Hypothalamus (tissue), 51 donors: ENCODE measurements around the gene MLPH.

Experiments used
- DNase-seq, 51 donors: peaks; one replicate each; lab custom pipeline; 2025; lab: John Stamatoyannopoulos, UW

MLPH gene

DNA sequence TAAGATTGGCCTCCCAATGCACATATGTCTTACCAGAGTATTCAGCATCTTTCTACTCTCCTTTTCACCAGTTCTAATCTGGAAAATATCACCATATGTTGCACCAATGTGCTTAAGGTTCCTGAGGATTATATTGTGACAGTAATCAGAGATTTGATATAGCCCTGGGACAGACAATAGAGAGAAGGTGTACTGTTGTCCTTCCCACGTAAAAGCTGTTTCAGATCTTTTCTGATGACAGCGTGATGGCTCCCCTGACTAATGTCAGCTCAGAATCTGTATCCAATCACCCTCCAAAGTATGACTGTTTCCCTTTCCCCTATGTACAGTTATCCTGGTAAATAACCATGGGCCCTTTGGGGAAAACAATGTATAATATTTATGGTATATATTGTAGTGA lies 9.0 kb upstream of the MLPH start:
- DNase-seq, result no peak

DNA sequence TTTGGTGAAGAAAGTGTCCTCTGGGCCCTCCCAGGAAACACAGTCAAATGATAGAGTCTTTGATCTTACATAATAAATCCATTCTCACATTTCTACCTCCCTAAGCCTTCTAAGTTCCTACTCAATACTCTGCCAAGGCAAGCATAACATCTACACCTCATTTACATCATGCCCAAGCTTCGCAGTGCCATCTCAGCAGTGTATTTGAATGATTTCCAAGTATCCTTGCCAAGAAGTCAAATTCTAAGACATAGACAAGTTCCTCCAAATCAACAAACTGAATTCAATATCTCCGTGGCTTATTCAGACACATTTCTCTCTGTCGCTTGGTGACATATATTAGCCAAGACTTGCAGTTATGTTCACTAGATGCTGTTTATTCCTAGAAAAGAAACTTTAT lies 8.1 kb upstream of the MLPH start:
- no peak for DNase-seq

DNA sequence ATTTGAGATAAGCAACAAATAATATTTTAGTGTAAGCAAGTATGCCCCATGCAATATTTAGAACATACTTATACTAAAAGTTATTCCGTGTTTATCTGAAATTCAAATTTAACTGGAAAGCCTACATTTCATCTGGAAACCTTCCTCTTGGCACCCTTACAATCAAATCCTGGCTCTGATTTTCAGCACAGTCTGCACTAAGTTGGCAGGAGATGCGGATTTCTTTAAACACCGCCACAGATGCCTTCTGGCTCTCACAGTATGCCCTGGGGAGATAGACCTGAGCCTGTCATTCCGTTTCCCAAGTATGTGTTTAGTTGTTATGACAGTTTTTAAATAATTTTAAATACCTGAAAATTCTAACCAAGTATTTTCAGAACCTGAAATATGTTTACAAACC lies 7.3 kb upstream of the MLPH start:
- peak in 2 of 51 donors; percentile 1 to 16 for DNase-seq

DNA sequence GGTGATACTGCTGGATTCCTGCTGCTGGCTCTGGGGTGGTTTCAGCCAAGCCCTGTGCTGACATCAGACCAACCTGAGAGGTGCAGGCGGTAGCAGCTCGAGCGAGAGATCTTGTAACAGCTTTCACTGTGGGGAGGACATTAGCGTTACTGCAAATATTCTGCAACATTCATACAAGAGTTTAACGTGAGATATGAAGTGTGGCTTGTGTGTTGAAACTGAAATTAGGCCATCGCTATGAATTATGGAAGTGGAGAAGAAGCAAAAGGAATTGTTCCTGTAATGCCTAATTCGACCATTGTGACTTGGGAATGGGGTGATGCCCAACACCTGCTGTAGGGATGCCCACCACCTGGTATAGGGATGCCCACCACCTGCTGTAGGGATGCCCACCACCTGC lies 6.5 kb upstream of the MLPH start:
- DNase-seq, result no peak

DNA sequence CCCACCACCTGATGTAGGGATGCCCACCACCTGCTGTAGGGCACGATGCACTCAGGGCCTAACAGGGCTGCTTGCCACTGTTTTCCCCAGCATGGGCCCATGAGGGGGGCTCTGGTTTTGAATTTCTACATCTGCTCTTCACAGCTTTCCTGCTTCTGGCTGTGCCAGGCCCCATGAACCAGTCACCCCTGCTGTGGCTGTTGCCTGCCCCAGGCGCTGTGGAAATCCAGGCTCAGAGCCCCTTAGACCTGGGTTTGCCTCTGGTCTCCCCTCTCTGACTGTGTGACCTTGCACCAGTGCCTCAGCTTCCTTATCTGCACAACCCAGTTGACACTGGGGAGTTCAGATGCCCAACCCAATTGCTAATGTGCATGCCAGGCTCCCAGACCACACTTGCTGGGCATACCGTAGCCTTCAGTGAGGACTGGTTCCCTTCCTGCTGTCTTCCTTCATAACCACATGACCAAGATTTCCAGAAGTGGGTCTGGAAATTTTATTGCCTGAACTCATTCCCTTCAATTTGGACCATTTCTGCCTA lies 6.0 kb upstream of the MLPH start:
- DNase-seq, result no peak

DNA sequence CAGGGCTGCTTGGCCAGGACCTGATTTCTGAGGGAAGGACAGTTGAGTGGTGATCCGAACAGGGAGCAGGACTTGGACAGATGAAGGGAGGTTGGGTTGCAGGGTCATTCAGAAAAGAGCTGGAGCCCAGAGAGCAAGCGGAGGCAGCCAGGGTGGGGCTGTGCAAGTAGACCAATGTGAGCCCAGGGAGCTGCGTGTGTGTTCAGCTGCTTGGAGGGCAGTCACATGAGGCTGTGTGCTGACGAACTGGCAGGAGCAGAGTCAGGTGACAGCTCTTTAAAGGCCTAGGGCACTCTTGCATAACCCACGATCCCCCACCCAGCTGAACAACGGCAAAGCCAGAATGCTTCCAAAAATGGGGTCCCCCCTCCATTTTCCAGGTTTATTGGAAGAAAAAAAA lies 4.6 kb upstream of the MLPH start:
- peak in 18 of 51 donors; percentile 6 to 57 (median 28) for DNase-seq

DNA sequence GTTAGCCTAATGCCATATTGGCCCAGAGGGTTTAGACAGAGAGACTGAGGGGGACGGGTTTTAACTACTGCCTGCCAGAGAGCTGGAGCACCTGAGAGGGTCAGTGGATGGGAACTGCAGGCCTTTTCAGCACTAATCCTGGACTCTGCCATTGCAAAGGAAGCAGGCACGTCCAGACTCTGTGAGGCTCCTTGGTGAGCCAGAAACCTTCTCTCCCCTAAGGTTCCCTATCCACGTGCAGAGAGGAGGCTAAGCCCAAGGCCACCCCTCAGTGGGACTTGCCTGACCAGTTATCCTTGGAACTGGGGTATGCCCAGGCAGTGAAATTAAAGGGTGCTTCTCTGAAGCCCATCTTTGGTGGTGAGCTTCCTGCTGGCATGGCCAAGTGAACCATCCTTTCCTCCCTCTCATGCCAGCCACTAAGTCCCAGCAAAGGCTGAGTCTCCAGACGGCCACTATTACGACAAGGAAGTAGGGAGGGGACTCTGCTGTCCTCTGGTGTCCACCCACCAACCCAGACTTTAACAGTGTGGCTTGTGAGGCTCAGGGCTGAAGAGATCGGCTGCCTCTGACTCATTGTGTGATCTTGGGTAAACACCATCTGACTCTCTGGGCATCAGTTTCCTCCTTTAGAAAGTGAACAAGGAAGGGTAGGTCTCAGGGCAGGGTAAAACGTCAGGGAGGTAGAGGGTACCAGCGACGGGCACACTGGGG lies 3.9 kb upstream of the MLPH start:
- DNase-seq, result peak in 1 of 51 donors; percentile 4

DNA sequence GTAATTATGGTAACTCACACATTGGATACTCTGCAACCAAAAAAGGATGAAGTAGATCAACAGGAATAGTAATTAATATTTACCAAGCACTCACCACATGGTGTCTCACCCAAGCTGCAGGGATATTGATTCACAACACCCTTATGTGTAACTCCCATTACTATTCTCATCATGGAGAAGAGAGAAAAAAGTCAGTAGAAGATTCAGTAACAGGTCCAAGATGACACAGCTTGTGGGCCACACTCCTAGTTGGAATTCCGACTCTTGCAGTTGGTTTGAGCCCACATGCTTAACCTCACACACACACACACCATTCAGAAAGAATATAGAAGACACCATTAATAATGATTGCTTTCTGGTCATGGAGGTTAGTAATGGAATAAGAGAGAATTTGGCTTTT lies 1.7 kb upstream of the MLPH start:
- DNase-seq, result no peak

DNA sequence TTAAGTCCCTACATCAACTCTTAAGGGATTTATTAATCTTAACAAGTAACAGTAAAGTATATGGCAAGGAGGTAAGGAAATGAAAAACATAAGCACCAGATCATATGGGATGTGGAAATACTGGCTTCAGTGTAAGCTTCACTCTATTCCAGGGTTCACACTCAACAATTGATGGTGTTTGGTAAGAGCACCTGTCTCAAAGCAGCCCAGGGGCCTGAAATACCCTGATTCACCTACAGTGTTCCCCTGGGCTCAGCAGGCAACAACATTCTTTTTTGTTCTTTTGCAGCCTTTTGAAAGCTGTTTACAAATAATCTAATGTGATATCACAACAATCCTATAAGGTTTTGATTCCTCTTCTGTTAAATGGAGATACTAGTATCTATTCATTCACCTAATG lies 1.2 kb upstream of the MLPH start:
- no peak for DNase-seq

DNA sequence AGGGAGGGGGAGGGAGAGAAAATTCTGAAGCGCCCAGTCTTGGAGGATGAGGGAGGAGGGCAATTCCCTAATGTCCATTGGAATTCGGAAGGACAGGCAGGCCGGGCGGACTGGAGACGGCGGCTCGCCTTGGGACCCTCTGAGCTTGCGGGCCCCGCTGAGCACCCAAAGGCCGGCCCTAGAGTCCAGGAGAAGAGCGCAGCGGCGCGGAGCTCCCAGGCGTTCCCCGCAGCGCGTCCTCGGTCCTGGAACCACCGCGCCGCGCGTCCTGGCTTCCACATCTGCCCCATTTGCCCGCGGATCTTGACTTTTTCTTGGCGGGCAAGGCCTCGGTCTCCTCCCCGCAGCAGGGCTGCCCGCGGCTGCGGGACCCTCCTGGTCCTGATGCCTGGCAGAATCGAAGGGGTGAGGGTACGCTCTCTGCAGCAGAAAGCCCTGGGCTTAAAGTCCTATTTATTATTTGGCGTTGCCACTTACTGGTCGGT lies 675 bp upstream of the MLPH start:
- no peak for DNase-seq

DNA sequence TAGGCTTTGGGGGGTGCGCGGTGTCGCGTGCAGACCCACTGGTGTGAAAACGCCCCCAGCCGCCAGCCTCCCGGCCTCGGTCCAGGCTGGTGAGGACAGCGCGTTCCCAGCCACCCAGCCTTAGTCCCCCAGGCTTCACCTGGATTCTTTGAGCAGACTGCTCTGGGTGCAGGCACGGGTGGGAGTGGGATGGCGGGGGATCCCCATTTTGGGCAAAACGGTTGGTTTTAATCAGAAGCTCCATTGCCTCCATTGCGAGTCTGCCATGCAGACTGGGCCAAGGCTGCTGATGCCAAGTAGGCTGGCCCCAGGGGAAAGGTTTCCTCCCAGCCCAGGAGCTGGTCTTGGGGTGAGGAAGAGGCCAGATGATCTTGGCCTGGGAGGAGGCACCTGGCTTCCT lies 445 bp downstream of the MLPH start:
- no peak for DNase-seq

DNA sequence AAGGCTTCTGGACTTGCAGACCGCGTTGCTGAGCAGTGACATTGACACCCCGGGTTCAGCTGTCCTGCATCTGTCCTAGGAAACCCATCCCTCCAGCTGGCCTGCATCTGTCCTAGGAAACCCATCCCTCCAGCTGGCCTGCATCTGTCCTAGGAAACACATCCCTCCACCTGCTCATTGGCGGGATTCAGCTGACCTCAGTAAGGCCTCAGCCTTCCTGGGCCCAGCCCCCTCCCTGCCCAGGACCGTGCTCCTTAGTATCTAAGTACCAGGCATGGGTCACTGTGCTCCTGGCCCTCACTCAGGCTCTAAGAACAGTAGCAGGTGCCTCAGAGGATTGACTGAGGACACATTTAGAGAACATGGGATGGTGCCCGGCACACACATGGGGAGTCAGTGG lies 1.2 kb downstream of the MLPH start:
- DNase-seq, result no peak

DNA sequence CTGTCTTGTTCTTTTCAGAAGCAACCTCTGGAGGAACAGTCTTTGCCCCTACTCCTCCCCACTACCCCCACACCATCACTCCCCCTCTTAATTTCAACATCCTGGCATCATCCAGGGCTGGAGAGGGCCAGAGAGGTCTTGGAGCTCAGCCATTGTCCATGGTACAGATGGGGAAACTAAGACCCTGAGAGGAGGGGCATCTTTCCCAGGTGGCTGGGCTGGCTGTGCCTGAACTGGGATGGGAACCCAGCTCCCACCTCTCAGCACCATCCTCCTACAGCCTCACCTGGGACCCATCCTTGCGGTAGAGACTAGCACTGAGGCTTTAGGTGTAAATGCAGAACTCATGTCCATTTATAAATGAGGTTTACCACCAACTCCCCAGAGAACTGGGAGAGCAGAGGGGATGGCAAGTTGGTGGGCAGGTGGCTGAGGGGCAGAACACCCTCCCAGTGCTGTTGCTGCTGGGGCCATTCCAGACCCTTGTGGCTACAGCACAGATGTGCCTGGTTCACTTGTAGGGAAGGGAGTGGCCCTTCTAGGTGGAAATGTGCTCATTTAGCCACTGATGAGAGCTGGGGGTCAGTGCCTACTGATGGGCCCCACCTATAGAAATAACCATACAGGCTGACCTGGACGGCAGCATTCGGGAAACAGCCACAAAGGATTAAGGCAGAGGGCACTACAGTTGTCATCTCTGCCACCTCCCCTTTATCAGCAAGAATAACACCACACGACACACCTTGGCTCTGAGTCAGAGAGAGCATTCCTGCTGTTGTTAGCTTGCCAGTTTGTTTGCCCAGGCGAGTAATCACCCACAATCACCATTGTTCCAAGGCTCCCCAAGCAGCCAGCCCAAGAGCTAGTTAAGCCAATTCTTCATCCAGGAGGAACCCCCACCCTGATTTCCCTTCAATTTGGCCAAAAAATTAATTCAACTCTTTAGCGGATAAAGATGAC lies 2.1 kb downstream of the MLPH start:
- no peak for DNase-seq

DNA sequence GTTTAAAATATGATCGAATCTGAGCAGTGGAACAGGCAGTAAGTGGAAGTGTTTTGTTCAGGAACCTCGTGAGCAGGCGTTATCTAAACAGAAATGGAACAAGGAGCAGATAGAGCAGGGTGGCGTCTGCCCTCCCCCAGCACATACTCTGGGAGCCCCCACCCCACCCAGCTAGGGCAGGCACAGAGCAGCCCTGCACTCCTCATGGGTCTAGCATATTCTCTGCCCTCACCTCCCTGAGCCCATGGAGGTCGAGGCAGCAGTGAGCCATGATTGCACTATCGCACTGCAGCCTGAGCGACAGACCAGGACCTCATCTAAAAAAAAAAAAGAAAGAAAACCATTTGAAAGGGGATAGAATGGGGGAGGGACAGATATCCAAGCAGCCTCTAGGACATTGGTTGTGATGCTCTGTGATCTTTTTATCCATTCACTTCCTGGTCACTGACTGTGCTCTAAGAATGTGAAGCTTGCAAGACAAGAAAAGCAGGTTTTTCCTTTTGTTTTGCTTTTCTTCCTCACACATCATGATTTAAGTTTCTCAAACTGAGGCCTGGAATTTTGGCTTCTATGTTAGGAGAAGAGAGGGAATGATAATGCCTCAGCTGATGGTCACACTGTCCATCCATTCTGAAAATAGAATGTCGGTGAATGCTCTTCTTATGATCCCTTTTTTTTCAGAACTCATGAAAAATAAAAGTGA lies 3.1 kb downstream of the MLPH start:
- no peak for DNase-seq

DNA sequence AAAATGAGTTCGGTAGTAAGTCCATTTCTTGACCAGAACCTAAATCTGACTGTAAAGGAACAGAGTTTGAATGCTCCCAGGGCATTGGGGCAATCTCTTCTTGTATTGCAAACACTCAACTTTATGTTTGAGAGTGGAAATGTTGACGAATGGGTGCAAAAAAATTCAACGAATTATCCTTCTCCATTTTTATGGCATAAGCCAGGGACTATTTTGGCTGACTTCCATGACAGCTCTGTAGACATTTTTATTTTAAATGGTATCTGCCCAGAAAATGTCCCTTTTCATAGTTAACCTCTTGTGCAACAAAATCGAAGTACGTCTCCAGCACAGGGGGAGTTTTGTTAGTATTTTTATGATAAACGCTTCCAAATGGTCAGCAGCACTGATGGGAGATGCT lies 3.7 kb downstream of the MLPH start:
- DNase-seq, result no peak

DNA sequence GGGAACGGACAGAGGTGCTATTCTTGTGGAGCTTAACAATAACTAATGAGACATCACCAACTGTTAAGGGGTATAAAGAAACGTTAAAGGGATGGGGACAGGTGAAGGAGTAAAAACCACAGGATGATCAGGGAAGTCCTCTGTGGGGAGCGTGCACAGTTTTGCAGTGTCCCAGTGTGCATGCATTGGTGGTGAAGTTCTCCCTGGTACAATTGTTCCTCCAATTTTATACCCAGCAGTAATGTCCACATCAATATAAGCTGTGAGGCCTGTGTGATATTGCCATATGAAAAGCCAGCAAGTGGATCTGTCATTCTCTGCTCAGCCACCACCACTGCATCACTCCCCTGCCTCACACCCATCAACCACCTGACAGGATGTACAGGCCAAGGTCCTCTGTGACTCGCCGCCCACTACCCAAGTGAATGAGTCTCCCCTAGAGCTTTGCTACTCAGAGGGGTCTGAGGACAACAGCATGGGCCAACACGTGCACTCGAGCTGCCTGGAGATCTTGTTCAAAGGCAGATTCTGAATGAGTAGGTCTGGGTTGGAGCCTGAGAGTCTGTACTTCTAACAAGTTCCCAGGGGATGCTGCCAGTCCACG lies 4.6 kb downstream of the MLPH start:
- no peak for DNase-seq

DNA sequence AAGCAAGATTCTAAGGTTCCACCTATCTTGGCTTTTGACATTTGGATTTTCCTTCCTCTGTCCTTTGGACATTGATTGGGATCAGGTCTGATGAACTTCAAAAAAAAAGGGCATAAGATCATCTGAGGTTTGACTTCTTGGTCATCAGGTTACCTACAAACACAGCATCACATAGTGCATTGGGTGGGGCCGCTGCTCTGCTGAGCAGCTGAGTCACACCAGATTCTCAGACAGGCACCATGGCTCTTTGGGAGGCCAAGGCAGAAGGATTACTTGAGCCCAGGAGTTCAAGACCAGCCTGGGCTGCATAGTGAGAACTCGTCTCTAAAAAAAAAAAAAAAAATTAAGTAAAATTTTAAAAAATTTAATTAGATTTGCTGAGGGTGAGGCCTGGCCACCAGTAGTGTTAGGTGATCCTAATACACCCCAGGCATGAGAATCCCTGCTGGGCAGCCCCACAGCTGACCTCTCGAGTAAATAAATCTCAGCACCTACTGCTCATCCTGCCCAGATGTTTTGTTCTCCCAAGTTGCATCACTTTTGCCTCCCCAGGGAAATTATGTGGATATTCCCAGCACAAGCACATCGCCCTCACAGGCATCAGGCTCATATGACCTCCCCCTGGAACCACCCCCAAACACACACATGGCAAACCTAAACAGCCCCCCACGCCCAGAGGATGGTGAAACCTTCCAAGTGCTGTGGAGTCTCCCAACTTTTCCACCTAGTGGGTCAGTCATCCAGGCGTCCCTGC lies 5.3 kb downstream of the MLPH start:
- no peak for DNase-seq

DNA sequence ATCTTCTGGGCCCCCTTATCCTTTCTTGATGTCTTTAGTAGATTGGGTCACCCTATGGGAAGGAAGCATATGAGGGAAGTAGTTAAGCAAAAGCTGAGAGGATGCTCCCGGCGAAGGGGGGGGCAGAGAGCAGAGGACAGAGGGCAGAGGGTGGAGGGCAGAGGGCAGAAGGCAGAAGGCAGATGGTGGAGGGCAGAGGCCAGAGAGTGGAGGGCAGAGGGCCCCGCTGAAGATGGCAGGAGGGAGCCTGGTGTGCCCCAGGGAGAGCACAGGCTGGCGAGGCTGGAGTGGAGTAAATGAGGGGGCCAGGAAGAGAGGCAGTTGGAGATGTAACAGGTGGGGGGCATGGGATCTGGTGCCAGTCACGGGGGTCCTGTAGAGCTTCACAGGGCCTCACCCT lies 7.0 kb downstream of the MLPH start:
- DNase-seq, result no peak

DNA sequence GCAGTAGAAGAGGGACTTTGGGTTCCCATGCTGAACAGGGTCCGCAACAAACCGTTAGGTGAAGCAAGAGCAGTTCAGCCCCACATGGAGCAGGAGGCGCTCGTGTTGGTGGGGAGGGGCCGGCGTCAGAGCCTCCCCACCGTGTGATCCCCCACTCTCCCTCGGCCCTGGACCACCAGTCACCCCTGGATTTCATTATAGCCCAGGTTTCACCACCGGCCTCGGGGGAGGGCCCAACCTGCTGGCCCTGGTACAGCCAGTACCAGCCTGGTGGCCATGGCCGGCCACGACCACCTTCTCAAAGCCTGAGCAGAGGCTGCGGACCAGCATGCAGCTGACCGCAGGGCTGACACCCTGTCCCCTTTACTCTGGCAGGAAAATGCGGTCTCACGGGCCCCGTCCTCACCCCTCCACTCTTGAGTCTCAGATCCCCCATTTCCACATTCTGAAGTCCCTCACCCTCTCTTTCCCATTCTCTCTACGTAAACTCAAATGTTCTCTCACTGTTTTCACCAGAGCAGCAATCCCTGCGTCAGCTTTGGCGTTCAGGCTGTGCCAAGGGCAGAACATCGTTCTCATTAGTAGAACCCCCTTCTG lies 8.6 kb downstream of the MLPH start:
- no peak for DNase-seq
